Activated naive CD4-positive, alpha-beta T cell treated with anti-CD3 and anti-CD28 coated beads, Interleukin-2, amount 50 U/mL, for 16 hours (primary cell): ENCODE data around the gene C11orf71.

Experiments used
- DNase-seq: peaks from one replicate; pipeline ENCODE4 v3.0.0-alpha.2; 2020

The C11orf71 gene

GRCh38 chr11:114353443-114353842 lies 46.9 kb downstream of the C11orf71 start:
- DNase-seq = no peak

- DNase-seq = no peak
These were observed 50.3 kb downstream of the C11orf71 start for GRCh38 chr11:114350022-114350421.
